Choroid plexus epithelial cell (primary cell): ENCODE measurements around the gene SETDB1.

Experiments
- DNase-seq: peaks from one replicate; pipeline ENCODE4 v3.0.0-alpha.2; 2010; ENCODE audit warnings: low read depth
- H3K4me3 ChIP-seq: 2 replicates; pipeline ENCODE4 v1.5.1; 2011; ENCODE audit warnings: low read depth, mild to moderate bottlenecking, control low read depth, low read length, moderate library complexity
- TF ChIP-seq, protein P1 (sequence below): conservative IDR thresholded peaks from 2 replicates; pipeline ENCODE4 v1.5.1; 2011; ENCODE audit warnings: low read depth, mild to moderate bottlenecking, control low read depth, inconsistent platforms, low read length, moderate library complexity

Gene SETDB1

GRCh38 chr1:151002051-151002450, 75.9 kb downstream of the SETDB1 start:
- TF ChIP-seq, protein P1, sequence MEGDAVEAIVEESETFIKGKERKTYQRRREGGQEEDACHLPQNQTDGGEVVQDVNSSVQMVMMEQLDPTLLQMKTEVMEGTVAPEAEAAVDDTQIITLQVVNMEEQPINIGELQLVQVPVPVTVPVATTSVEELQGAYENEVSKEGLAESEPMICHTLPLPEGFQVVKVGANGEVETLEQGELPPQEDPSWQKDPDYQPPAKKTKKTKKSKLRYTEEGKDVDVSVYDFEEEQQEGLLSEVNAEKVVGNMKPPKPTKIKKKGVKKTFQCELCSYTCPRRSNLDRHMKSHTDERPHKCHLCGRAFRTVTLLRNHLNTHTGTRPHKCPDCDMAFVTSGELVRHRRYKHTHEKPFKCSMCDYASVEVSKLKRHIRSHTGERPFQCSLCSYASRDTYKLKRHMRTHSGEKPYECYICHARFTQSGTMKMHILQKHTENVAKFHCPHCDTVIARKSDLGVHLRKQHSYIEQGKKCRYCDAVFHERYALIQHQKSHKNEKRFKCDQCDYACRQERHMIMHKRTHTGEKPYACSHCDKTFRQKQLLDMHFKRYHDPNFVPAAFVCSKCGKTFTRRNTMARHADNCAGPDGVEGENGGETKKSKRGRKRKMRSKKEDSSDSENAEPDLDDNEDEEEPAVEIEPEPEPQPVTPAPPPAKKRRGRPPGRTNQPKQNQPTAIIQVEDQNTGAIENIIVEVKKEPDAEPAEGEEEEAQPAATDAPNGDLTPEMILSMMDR, result no peak
- DNase-seq, result no peak
- H3K4me3 ChIP-seq, result no peak overlapping the region

DNA sequence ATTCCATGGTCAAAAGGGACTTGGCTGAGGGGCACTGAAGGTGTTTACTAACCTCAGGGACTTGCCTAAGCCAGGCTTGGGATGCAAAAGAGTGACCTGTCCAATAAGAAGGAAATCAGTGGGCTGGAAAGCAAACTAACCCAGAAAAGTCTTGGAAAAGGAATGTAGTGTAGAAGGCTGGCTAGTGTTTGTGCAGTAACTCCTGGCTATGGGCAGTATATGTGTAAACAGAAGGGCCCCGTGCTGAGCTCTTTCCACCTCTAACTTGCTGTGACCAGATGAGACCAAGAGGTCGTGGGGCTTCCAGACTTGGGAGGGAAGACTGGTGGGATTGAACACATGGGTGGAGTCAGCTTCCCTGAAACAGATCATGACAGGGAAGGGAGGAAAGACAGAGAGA, 76.4 kb downstream of the SETDB1 start:
- H3K4me3 ChIP-seq, result no peak overlapping the region
- TF ChIP-seq, protein P1, result no peak
- DNase-seq, result peak; percentile 53

GRCh38 chr1:151003180-151003579, 77.0 kb downstream of the SETDB1 start:
- TF ChIP-seq, protein P1, result no peak
- no peak overlapping the region for H3K4me3 ChIP-seq

DNA sequence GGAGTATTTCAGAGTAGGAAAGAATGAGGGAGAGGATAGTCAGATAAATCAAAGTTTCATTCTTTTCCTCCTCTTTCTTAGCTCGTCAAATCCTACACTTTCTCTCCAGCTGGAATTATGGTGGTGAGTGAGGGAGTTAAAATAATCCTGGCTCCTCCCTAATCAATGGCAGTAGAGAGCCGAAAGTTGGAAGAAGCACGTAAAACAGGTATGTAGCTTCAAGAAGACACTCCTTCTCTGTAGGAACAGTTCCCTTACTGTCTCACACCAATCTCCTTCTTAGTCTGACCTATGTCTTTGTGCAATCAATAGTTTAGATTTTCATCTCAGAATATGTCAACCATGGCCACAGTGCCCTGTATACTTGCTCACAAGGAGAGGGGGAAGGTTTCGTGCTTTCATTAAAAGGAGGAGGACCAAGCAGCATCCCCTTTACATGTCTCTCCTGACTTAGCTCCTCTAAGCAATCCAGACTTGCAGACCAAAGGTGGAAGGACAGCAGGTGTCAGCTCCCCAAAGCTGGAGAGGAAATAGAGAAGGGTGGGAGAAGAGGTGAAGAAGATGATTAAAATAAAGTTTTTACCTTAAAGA, 79.7 kb downstream of the SETDB1 start:
- DNase-seq, result no peak
- TF ChIP-seq, protein P1, result no peak
- peak overlapping the region; percentile 67 for H3K4me3 ChIP-seq

More at GRCh38 chr1:151003180-151003579, 77.0 kb downstream of the SETDB1 start:
- no peak for DNase-seq

GRCh38 chr1:151006327-151007052, 80.3 kb downstream of the SETDB1 start, which contains the start of gene MINDY1:
TSS of gene MINDY1 (minus strand) at chr1:151006902. CDS start at chr1:151002617, 4,285 bp downstream.
- TF ChIP-seq, protein P1, result peak; percentile 72
- H3K4me3 ChIP-seq, result peak within 1 kb of the TSS; percentile 67
- DNase-seq, result peak; percentile 93

DNA sequence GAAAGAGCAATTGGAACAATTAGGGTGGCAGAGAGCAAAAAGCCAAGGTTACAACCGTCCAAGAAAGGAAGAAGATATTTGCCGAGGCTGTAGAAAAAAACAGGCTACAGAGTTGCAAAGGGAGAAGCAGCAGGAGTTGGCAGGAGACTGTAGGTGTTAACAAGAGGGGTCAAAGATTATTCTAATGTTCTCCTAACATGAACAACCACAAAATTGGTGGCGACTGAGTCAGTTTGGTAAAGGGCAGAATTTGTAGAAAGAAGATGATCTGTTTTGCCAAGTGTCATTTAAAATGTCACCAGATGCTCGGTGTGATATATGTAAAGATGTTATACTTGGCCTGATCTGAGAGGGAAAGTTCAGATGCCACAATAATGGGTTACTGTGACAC, 81.7 kb downstream of the SETDB1 start:
- H3K4me3 ChIP-seq, result peak overlapping the region; percentile 94
- TF ChIP-seq, protein P1, result no peak
- DNase-seq, result no peak
